HG03378 (cell line): ENCODE results near the gene MGAT4A.
"Not testable (repeated sequence)": the region's sequence is repeated elsewhere in the genome, so short reads cannot be mapped to it uniquely, and the experiment has no call there.

Experiments
- ATAC-seq: cut with Tn5 transposase; IDR thresholded peaks from one replicate; pipeline ENCODE4 v1.9.1; 2021; ENCODE audit warnings: mild to moderate bottlenecking, moderate library complexity; ENCODE audit not compliant: unreplicated experiment

The MGAT4A gene

GRCh38 chr2:98730707-98731040 lies 258 bp downstream of the MGAT4A start:
- ATAC-seq, result no peak

GRCh38 chr2:98730053-98730706 lies 752 bp downstream of the MGAT4A start:
- no peak for ATAC-seq

DNA sequence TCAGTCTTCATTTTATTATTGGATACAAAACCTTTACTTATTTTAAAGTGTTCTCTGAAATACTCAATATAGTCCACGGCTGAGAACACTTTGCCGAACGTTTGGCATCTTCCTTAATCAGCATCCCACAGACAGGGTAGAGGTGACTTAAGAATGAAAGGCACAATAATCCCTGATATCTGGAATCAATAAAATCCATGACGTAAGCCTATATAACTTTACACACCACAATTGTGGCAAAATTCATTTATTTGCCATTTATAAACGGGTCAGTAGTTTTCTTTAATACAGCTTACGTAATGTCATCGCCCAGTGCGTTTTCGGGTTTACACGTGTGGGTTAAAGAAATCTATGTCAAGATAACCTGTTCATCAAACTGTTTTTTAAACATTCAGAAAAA lies 1.3 kb downstream of the MGAT4A start:
- no peak for ATAC-seq

- not testable (repeated sequence) for ATAC-seq
Measured at GRCh38 chr2:98728088-98728718, 2.7 kb downstream of the MGAT4A start.

GRCh38 chr2:98727369-98728087 lies 3.4 kb downstream of the MGAT4A start:
- no peak for ATAC-seq

- ATAC-seq, result no peak
Measured at GRCh38 chr2:98726735-98727368, 4.1 kb downstream of the MGAT4A start.

DNA sequence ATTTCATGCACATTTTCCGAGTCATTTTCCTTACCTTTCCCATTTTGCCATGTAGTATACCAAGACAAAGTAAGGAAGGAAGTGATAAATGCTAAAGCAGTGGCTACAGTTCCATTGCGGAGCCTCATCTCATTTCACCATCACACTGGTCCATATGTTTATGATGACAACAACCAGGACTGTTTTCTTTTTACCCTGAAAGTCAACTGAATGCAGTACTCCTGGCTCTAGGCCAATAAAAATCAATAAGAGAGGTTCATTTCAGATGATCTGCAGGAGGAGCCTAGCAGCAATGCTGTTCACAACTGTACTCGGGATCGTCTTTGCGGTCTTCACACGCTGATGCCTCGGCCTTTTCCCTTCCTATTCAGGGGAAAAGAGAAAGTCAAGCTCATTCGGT lies 4.7 kb downstream of the MGAT4A start:
- no peak for ATAC-seq

GRCh38 chr2:98720286-98720685 lies 10.6 kb downstream of the MGAT4A start:
- no peak for ATAC-seq

DNA sequence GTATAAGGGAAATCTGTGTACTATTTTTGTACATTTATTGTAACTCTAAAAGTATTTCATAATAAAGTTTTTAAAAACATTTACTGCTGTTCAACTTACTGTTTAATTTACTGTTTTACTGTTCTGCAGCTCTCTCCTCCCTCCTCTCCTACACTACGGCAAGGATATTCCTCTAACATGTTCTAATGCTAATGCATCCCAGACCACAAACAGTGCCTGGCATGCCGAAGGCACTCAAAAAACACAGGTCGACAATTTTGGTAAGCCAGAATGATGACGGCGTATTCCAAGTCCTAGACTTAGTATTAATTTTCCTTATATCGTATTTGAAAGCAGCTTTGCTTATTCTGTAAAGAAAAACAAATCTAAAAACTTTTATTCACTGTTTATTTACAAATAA lies 13.3 kb downstream of the MGAT4A start:
- ATAC-seq, result no peak

DNA sequence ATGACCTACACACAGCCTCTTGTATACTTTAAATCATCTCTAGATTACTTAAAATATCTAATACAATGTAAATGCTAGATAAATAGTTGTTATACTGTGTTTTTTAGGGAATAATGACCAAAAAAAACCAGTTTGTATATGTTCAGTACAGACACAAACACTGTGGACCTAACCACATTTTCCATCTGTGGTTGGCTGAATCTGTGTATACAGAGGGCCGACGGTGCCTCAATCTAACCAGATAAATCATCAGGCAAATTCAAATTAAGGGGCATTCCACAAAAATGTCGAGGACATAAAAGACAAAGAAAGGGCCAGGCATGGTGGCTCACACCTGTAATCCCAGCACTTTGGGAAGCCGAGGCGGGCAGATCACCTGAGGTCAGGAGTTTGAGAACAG lies 14.1 kb downstream of the MGAT4A start:
- no peak for ATAC-seq

DNA sequence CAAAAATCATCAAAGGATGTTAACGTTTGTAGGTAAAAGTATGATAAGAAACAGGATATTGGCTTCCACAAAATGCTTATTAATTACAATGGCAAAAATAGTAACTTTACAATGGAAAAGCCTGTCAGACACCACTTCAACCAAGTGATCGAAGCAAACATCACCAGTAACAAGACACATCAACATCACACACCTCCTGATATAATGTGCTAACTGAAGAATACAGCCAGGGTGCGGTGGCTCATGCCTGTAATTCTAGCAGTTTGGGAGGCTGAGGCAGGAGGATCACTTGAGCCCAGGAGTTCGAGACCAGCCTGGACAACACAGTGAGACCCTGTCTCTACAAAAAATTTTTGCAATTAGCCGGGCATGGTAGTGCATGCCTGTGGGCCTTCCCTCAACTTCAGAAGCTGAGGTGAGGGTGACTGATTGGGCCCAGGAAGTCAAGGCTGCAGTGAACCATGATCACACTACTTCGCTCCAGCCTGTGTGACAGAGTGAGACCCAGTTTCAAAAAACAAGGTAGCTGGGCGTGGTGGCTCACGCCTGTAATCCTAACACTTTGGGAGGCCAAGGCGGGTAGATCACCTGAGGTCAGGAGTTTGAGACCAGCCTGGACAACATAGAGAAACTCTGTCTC lies 15.0 kb downstream of the MGAT4A start:
- no peak for ATAC-seq

GRCh38 chr2:98713332-98714015 lies 17.5 kb downstream of the MGAT4A start:
- ATAC-seq, result peak; percentile 82

- no peak for ATAC-seq
Measured at GRCh38 chr2:98712145-98712544, 18.8 kb downstream of the MGAT4A start.

DNA sequence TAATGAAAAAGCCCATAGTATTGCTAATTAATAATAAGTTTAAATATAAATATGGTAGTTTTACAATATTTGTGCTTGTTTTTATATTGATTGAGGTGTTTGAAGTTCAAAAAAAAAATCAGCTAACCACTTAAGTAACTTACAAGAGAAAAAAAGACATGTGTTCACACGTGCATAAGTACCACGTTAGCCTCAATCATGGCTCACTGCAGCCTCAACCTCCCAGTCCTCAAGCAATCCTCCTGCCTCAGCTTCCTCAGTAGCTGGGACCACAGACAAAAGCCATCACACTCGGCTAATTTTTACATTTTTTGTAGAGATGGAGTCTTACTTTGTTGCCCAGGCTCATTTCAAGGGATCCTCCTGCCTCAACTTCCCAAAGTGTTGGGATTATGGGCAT lies 19.4 kb downstream of the MGAT4A start:
- no peak for ATAC-seq

DNA sequence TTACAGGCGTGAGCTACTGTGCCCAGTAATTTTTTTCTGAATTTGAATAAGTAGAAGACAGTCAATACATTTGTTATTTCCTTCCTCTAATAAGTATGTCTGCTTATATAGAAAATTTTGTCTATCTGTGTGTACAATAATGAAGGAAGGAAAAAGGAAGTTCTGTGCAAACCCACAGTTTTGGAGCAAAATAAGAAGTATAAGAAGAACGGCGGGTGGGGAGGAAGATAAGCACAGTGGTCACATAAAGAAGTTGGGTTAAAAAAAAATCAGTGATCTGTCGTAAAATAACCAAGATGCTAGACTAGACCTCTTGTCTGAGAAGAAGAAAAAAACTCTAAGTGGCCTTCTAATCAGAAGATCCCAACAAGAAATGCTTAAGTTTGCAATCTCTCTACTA lies 20.2 kb downstream of the MGAT4A start:
- no peak for ATAC-seq

- no peak for ATAC-seq
Measured at GRCh38 chr2:98709535-98709934, 21.4 kb downstream of the MGAT4A start.

DNA sequence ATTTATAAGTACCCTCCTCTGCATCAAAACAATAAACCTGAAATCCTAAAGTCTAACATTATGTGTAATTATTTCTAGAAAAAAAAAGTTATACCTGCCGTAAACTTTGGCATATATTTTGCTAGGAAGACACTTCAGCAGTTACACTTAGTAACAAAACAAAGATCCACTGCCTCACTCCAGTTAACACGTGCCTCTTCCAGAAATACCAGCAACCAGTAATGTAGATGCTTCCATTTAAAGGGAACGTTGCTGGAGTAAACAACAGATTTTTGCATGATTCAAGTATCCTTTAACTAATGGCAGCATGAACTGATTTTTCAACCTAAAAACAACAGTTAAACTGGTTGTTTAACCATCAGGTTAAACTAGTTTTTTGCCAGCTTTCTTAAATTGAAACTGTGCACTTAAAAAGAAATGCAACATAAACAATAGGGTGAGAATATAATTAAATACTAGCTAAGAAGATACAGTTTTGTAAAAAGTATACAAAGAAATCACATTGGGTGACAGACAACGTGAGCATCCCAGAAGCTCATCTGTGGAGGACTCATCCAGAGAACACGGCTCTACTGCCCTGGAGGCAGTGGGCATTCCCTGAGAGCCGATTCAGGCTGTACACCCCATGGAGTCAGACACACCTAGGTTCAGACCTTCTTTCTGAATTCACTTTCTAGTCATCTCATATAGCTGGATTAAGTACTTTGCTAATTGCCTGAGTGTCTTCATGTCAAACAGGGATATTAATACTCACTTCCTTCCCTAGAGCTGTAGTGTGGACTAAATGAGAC lies 22.3 kb downstream of the MGAT4A start:
- no peak for ATAC-seq

DNA sequence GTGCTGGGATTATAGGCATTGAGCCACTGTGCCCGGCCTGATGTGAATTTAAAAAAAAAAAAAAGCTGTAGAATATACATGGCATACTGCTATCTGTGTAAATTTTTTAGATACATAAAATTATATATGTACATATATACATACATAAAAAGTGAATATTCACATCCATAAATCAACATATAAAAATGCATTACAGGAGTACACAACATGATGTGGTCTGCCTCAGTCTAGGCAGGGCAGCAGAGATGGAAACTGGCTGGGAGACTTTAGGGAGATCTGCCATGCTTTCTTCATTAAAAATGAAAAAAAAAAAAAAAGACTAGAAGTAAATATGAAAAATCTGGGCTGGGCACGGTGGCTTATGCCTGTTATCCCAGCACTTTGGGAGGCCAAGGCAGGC lies 24.3 kb downstream of the MGAT4A start:
- ATAC-seq, result no peak

DNA sequence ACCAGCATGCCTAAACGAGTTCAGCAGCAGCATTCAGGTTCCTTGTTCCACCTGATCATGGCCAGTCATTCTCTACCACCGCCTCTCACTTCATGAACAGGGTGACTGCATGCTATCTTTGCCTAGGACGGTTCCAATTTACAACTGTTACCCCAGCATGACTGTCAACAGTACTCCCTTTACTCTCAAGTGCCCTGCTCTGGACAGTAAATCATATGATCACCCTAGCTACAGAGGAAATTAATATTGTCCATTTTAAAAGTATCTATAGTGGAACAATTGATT lies 25.7 kb downstream of the MGAT4A start:
- no peak for ATAC-seq
